Naive thymus-derived CD4-positive, alpha-beta T cell (primary cell): ENCODE results near the gene SKAP1. TPM values are rescaled to one million over a fixed set of nuclear protein-coding genes. Genes with fewer than 3 reads are reported as not detected.

Source experiments
- ATAC-seq: fragments of 150-1000 bp; cut with Tn5 transposase; 2 replicates; pipeline ENCODE4 v1.10.0; 2021; ENCODE audit warnings: mild to moderate bottlenecking, moderate library complexity
- CTCF ChIA-PET: fragments of 350-600 bp; sonication (Branson Sonifier 250); formaldehyde crosslinking; loops from one replicate; lab custom pipeline; 2021; ENCODE audit warnings: antibody characterized with exemption; lab: Charles Lee
- POLR2A ChIA-PET: fragments of 350-600 bp; sonication (Branson Sonifier 250); formaldehyde crosslinking; loops from one replicate; lab custom pipeline; 2021; ENCODE audit warnings: antibody characterized with exemption, inconsistent platforms; lab: Charles Lee
- DNase-seq, 9 donors: peaks; one replicate each; pipeline versions ENCODE4 v3.0.0 to v3.0.0-alpha.2; 2020 to 2022; ENCODE audit warnings: mixed read lengths in 1 of 9
- H3K27ac ChIP-seq: one replicate; pipeline ENCODE4 v1.7.0; 2013; ENCODE audit warnings: mild to moderate bottlenecking, low read depth, low read length, moderate library complexity
- H3K27me3 ChIP-seq, 2 donors: one replicate each; pipeline ENCODE4 v1.7.0; 2013; ENCODE audit warnings: low read length in 2 of 2, mild to moderate bottlenecking in 2 of 2, moderate library complexity in 2 of 2; ENCODE audit not compliant: control insufficient read depth in 2 of 2, insufficient read depth in 2 of 2
- H3K36me3 ChIP-seq, 3 experiments: 1 replicate in 2 of 3; 2 replicates in 1 of 3; pipeline ENCODE4 v1.7.0; 2013; ENCODE audit warnings: low read length in 3 of 3, mild to moderate bottlenecking in 3 of 3, moderate library complexity in 1 of 3; ENCODE audit not compliant: insufficient read depth in 3 of 3, control insufficient read depth in 2 of 3
- H3K4me1 ChIP-seq, 2 donors: one replicate each; pipeline ENCODE4 v1.7.0; 2013; ENCODE audit warnings: low read length in 2 of 2, mild to moderate bottlenecking in 2 of 2, moderate library complexity in 1 of 2; ENCODE audit not compliant: control insufficient read depth in 2 of 2, insufficient read depth in 2 of 2
- H3K4me3 ChIP-seq: 2 replicates; pipeline ENCODE4 v1.7.0; 2013; ENCODE audit warnings: mild to moderate bottlenecking, low read length
- H3K9me3 ChIP-seq, 3 experiments: 1 replicate in 2 of 3; 2 replicates in 1 of 3; pipeline ENCODE4 v1.7.0; 2013; ENCODE audit warnings: low read length in 3 of 3; ENCODE audit not compliant: control insufficient read depth in 2 of 3
- H3K27ac Mint-ChIP-seq, 9 donors: one replicate each; pipeline ENCODE4 v1.8.0; 2020 to 2022; ENCODE audit warnings: mixed read lengths in 9 of 9, mild to moderate bottlenecking in 8 of 9, moderate library complexity in 5 of 9, inconsistent platforms in 2 of 9
- H3K27me3 Mint-ChIP-seq, 5 donors: one replicate each; pipeline ENCODE4 v1.8.0; 2021 to 2022; ENCODE audit warnings: mixed read lengths in 5 of 5, mild to moderate bottlenecking in 1 of 5
- H3K36me3 Mint-ChIP-seq, 5 donors: one replicate each; pipeline ENCODE4 v1.8.0; 2020 to 2022; ENCODE audit warnings: mixed read lengths in 5 of 5, mild to moderate bottlenecking in 3 of 5, inconsistent platforms in 1 of 5
- H3K4me1 Mint-ChIP-seq, 7 donors: one replicate each; pipeline ENCODE4 v1.8.0; 2020 to 2022; ENCODE audit warnings: mixed read lengths in 7 of 7, mild to moderate bottlenecking in 3 of 7, inconsistent platforms in 1 of 7
- H3K4me3 Mint-ChIP-seq, 10 donors: one replicate each; pipeline ENCODE4 v1.8.0; 2020 to 2022; ENCODE audit warnings: mild to moderate bottlenecking in 10 of 10, mixed read lengths in 10 of 10, moderate library complexity in 6 of 10, inconsistent platforms in 2 of 10
- H3K9me3 Mint-ChIP-seq, 11 donors: one replicate each; pipeline ENCODE4 v1.8.0; 2020 to 2022; ENCODE audit warnings: mixed read lengths in 11 of 11, mild to moderate bottlenecking in 4 of 11, inconsistent platforms in 1 of 11, moderate library complexity in 1 of 11
- intact Hi-C, 2 donors: fragments of 100-400 bp; cut with micrococcal nuclease; formaldehyde crosslinking; loops; one replicate each; pipeline ENCODE4 v1.15.1; 2023
- polyA plus RNA-seq, 2 donors: library from polyadenylated mRNA; unstranded; fragments of 300-500 nt; fragmentation: Illumina TruSeq; gene quantifications; one replicate each; pipeline ENCODE4 v1.2.3, GENCODE V29; 2021
- total RNA-seq, 6 experiments: library from RNA in 5 of 6; stranded (reverse) in 5 of 6; gene quantifications; 1 replicate in 5 of 6; 2 replicates in 1 of 6; pipeline ENCODE4 v1.2.3 and lab custom pipeline; 2021 to 2026

The SKAP1 gene
- total and polyA plus RNA-seq, 7 experiments from 2014 or later: 99.3 to 289 (median 109) TPM

DNA sequence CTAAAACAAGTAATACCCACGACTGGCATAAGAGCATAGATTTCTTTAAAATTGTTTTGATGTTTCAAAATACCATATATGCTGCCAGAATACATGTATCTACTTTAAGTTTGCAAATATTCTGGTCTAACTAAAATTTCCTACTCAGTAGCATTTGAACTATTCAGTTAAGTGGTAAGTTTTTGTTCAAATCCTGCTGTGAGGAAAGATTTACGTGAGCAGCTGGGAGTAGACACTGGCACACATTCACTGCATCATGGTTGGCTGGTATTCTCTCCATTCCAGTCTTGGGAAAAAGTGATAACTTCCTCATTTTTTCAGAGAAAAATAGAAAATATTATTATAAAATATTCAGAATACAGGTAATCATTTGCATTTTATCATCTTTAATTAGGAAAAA is 133.6 kb downstream of the SKAP1 start:
- peaks cover 42 to 82% (median 77%) of the 10 kb centered on the region in 7 donors for H3K4me1 Mint-ChIP-seq
- ChIA-PET CTCF (interaction anchor here (0.7 kb wide), 1 partner anchor 26 kb away, joined by 3 read pairs; no protein-coding TSS in a partner anchor), POLR2A (interaction anchor here (0.6 to 1.8 kb wide), 3 partner anchors 8 to 310 kb away, joined by 3 to 5 read pairs (median 3); no protein-coding TSS in a partner anchor)
- no peak for DNase-seq
- Histone ChIP-seq H3K4me1 (peaks cover 16 to 43% of the 10 kb centered on the region in 2 donors), H3K27ac (no peak overlapping the region), H3K9me3 (no peaks in the 10 kb centered on the region), H3K4me3 (no peak overlapping the region), H3K36me3 (no peaks in the 10 kb centered on the region), H3K27me3 (no peaks in the 10 kb centered on the region)
- H3K27me3 Mint-ChIP-seq: no peaks in the 10 kb centered on the region
- no peak for ATAC-seq
- intact Hi-C loops: loop anchor here in 1 of 2 donors (5.0 kb wide), 1 partner anchor 34 kb away; no protein-coding TSS in a partner anchor
- H3K4me3 Mint-ChIP-seq: peak overlapping the region in 1 of 10 donors; percentile 79
- H3K9me3 Mint-ChIP-seq: peaks cover 0 to 3% (median 0%) of the 10 kb centered on the region in 11 donors
- peak overlapping the region in 4 of 9 donors; percentile 74 to 95 (median 86) for H3K27ac Mint-ChIP-seq
- H3K36me3 Mint-ChIP-seq: peaks cover 0 to 22% (median 14%) of the 10 kb centered on the region in 5 donors

DNA sequence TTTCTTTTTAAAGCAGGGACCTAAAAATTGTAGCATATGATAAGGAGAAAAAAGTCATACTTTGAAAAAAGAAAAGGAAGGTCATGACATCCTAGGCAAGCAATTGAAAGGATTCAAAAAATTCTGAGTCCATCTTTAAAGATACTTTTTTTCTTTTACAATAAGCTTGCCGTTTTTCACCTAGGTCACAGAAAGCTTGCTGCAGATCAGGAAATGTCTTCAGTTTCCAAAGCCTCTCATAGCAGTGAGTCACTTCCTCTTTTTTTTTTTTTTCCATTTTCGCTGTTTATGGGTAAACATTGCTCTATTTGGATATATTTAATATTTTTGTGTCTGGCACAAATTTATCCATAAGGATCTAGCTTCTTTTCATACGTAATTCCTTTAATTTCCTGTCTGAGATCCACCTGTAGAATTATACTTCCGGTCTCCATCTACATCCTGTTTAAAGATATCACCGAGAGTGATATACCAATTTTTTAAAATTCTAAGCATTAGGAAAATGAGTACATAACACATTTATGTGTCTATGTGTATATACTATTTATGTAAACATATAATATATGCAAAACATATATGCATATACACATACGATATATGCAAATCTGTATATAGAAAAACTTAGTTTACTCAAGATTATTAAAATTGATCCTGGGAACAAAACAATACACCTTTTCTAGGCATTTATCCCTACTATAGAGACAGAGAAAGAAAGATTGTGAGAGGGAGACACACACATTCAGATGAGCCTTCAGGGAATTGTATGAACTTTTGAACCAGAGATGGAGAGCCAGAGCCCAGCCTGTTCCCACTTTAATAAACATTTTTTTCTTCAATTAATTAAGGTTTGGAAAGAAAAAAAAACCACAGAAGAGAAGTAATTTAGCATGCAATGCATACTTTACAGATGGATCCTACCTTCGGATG is 134.4 kb downstream of the SKAP1 start:
- Mint-ChIP-seq H3K4me1 (peaks cover 40 to 79% (median 73%) of the 10 kb centered on the region in 7 donors), H3K9me3 (peaks cover 0 to 3% (median 0%) of the 10 kb centered on the region in 11 donors), H3K36me3 (peaks cover 0 to 20% (median 13%) of the 10 kb centered on the region in 5 donors), H3K4me3 (peak overlapping the region; percentile 1 to 88 (median 77)), H3K27ac (peak overlapping the region; percentile 51 to 95 (median 78)), H3K27me3 (no peaks in the 10 kb centered on the region)
- DNase-seq: peak in 4 of 9 donors; percentile 9 to 43 (median 16)
- CTCF ChIA-PET: interaction anchor here (0.7 kb wide), 1 partner anchor 27 kb away, joined by 3 read pairs; no protein-coding TSS in a partner anchor
- Histone ChIP-seq H3K4me3 (peak overlapping the region; percentile 34), H3K27me3 (no peaks in the 10 kb centered on the region), H3K27ac (peak overlapping the region; percentile 37), H3K4me1 (peaks cover 16 to 43% of the 10 kb centered on the region in 2 donors), H3K9me3 (no peaks in the 10 kb centered on the region), H3K36me3 (no peaks in the 10 kb centered on the region)
- POLR2A ChIA-PET: interaction anchor here (0.6 to 1.8 kb wide), 6 partner anchors 9 to 1522 kb away, joined by 3 to 5 read pairs (median 3); no protein-coding TSS in a partner anchor
- intact Hi-C loops: loop anchor here (1.0 to 5.0 kb wide), 3 partner anchors 12 to 33 kb away; no protein-coding TSS in a partner anchor
- ATAC-seq: peak; percentile 72

DNA sequence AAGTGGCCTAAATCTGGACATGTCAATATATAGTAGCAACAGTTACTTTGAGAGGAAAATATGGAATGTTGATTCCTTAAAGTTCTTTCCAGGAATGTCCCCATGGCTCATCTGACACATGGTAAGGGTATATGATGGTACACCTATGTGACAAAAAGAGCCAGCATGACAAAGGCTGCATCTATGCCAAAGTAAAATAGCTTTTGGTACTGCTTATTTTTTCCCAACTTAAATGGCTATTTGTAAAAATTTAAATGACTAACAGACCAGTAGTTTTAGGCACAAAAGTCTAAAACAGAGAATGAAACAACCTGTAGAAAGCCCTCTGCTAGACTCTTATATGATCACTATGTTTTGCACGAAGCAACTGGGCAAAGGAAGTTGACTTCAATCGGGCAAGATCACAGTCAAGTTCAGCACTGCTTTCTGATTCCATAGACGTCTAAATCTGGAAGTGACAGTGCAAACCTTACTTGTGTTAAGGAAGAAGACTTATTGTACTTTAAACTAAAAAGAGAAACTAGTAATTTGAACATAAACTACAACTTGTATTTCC is 135.1 kb downstream of the SKAP1 start:
- Mint-ChIP-seq H3K9me3 (peaks cover 0 to 3% (median 0%) of the 10 kb centered on the region in 11 donors), H3K27ac (peak overlapping the region in 8 of 9 donors; percentile 50 to 95 (median 76)), H3K27me3 (no peaks in the 10 kb centered on the region), H3K4me3 (peak overlapping the region; percentile 1 to 88 (median 77)), H3K36me3 (peaks cover 0 to 20% (median 10%) of the 10 kb centered on the region in 5 donors), H3K4me1 (peaks cover 35 to 78% (median 72%) of the 10 kb centered on the region in 7 donors)
- Histone ChIP-seq H3K27me3 (no peaks in the 10 kb centered on the region), H3K4me3 (peak overlapping the region; percentile 34), H3K36me3 (no peaks in the 10 kb centered on the region), H3K4me1 (peaks cover 16 to 43% of the 10 kb centered on the region in 2 donors), H3K27ac (peak overlapping the region; percentile 37), H3K9me3 (no peaks in the 10 kb centered on the region)
- ChIA-PET POLR2A (interaction anchor here (0.6 to 1.8 kb wide), 3 partner anchors 10 to 149 kb away, joined by 3 to 5 read pairs (median 3); no protein-coding TSS in a partner anchor), CTCF (interaction anchor here (1.4 to 1.9 kb wide), 2 partner anchors 13 to 216 kb away, joined by 3 to 8 read pairs; no protein-coding TSS in a partner anchor)
- ATAC-seq: peak; percentile 54
- peak in 6 of 9 donors; percentile 3 to 16 (median 12) for DNase-seq
- intact Hi-C loops: loop anchor here (1.0 to 5.0 kb wide), 3 partner anchors 12 to 33 kb away; no protein-coding TSS in a partner anchor

- H3K9me3 ChIP-seq: no peaks in the 10 kb centered on the region
- peak overlapping the region in 6 of 9 donors; percentile 67 to 95 (median 83) for H3K27ac Mint-ChIP-seq
- peak overlapping the region in 6 of 10 donors; percentile 68 to 88 (median 78) for H3K4me3 Mint-ChIP-seq
- H3K36me3 ChIP-seq: no peaks in the 10 kb centered on the region
- peaks cover 29 to 73% (median 66%) of the 10 kb centered on the region in 7 donors for H3K4me1 Mint-ChIP-seq
- peak overlapping the region; percentile 37 for H3K27ac ChIP-seq
- no peaks in the 10 kb centered on the region for H3K27me3 ChIP-seq
- H3K4me1 ChIP-seq: peaks cover 16 to 43% of the 10 kb centered on the region in 2 donors
- intact Hi-C loops: loop anchor here in 1 of 2 donors (2.0 kb wide), 1 partner anchor 15 kb away; no protein-coding TSS in a partner anchor
- DNase-seq: no peak
- ChIA-PET POLR2A (no interaction called here), CTCF (interaction anchor here (1.4 to 1.9 kb wide), 2 partner anchors 14 to 215 kb away, joined by 3 to 8 read pairs; no protein-coding TSS in a partner anchor)
- ATAC-seq: no peak
- no peaks in the 10 kb centered on the region for H3K27me3 Mint-ChIP-seq
- H3K36me3 Mint-ChIP-seq: peaks cover 0 to 15% (median 6%) of the 10 kb centered on the region in 5 donors
- no peaks in the 10 kb centered on the region for H3K9me3 Mint-ChIP-seq
- H3K4me3 ChIP-seq: no peak overlapping the region
These were observed 135.8 kb downstream of the SKAP1 start for GRCh38 chr17:48294020-48294805.

DNA sequence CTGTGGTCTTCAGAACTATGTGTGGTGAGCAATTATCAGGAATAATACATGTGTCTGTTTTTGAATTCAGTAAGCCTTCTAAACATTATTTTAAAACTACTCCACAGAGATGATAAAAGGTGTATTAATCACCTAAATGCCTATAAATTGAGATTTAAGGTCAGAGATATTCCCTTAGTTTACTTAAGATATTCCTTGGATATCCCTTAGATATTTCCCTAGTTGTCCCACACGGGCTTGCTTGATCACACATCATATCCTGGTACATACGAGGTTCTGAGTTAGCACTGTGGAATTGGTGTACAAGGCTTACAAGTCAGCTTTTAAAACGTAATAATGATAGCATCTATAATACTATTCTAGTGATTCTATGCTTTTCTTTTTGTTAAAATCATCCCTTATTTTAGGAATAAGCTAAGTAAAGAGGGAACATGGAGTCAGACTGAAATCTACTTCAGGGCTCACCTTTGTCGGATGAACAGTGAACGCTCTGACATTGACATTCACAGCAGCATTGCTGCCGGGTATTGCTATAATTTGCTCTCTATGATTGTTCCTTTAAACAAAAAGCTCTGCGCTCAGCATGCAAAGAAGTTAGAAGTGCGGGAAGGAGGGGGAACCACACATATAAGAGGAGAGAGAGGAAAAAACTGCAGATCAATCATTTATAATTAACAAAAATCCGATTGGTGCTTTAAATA is 136.5 kb downstream of the SKAP1 start:
- Mint-ChIP-seq H3K36me3 (peaks cover 0 to 15% (median 6%) of the 10 kb centered on the region in 5 donors), H3K4me1 (peaks cover 25 to 65% (median 58%) of the 10 kb centered on the region in 7 donors), H3K4me3 (peak overlapping the region in 3 of 10 donors; percentile 15 to 28 (median 22)), H3K27me3 (no peaks in the 10 kb centered on the region), H3K9me3 (no peaks in the 10 kb centered on the region), H3K27ac (peak overlapping the region in 5 of 9 donors; percentile 33 to 94 (median 66))
- DNase-seq (no peak), ATAC-seq (no peak)
- H3K27ac ChIP-seq: no peak overlapping the region
- no peak overlapping the region for H3K4me3 ChIP-seq
- H3K27me3 ChIP-seq: no peaks in the 10 kb centered on the region
- peaks cover 16 to 40% of the 10 kb centered on the region in 2 donors for H3K4me1 ChIP-seq
- no peaks in the 10 kb centered on the region for H3K36me3 ChIP-seq
- intact Hi-C loops: loop anchor here in 1 of 2 donors (2.0 kb wide), 1 partner anchor 15 kb away; no protein-coding TSS in a partner anchor
- ChIA-PET POLR2A (no interaction called here), CTCF (interaction anchor here (1.4 to 1.9 kb wide), 3 partner anchors 15 to 214 kb away, joined by 3 to 8 read pairs (median 3); no protein-coding TSS in a partner anchor)
- H3K9me3 ChIP-seq: no peaks in the 10 kb centered on the region
